ENCODE data around the gene MEIS3. TPM values are rescaled to one million over a fixed set of nuclear protein-coding genes. Genes with fewer than 3 reads are reported as not detected.

MEIS3 gene
- total and polyA plus RNA-seq, 2 donors (not counting 1 experiment from before 2014, with no cell fraction given) = 30.5 to 57.8 TPM

- Histone ChIP-seq H3K4me1 (ENCODE audit: control insufficient read depth, extremely low read depth, insufficient read depth, low read length) (peaks cover 11% of the 10 kb centered on the region), H3K79me2 (ENCODE audit: control insufficient read depth, insufficient read depth, low read length) (no peaks in the 10 kb centered on the region), H3K36me3 (ENCODE audit: control insufficient read depth, insufficient read depth, low read length) (no peaks in the 10 kb centered on the region), H2AFZ (ENCODE audit: low read length) (no peak overlapping the region), H3K4me3 (replicated peaks in 1 of 4; ENCODE audit: control extremely low read depth in 1 of 4, insufficient read depth in 1 of 4, low read depth in 3 of 4, low read length in 4 of 4) (no peak overlapping the region), H3K27me3 (ENCODE audit: control insufficient read depth, insufficient read depth, low read length) (peaks cover 2% of the 10 kb centered on the region), H3K4me2 (ENCODE audit: extremely low read depth, insufficient read depth, low read length) (no peak overlapping the region), H3K27ac (ENCODE audit: insufficient read depth, low read length) (no peak overlapping the region), H3K9me3 (ENCODE audit: control insufficient read depth, insufficient read depth, low read depth, low read length) (no peaks in the 10 kb centered on the region), H4K20me1 (ENCODE audit: control insufficient read depth, extremely low read depth, insufficient read depth, low read length) (no peaks in the 10 kb centered on the region), H3K9ac (ENCODE audit: insufficient read depth, low read length) (no peak overlapping the region)
- DNase-seq (ENCODE audit: low read depth in 2 of 2) = no peak
- TF ChIP-seq CTCF (conservative IDR thresholded peaks at IDR 0.05 in 1 of 2, IDR thresholded peaks at IDR 0.05 in 1 of 2; ENCODE audit: low read depth in 1 of 2, low read length in 2 of 2) = no peak
- TF ChIP-seq EZH2 (IDR thresholded peaks at IDR 0.05; ENCODE audit: low read length, missing control alignments) = no peak
These were observed 13.2 kb upstream of the MEIS3 start for GRCh38 chr19:47432499-47432898.

GRCh38 chr19:47432091-47432490, 12.8 kb upstream of the MEIS3 start:
- H3K4me1 ChIP-seq (ENCODE audit: control insufficient read depth, extremely low read depth, insufficient read depth, low read length) = peaks cover 14% of the 10 kb centered on the region
- H3K9me3 ChIP-seq (ENCODE audit: control insufficient read depth, insufficient read depth, low read depth, low read length) = no peaks in the 10 kb centered on the region
- H4K20me1 ChIP-seq (ENCODE audit: control insufficient read depth, extremely low read depth, insufficient read depth, low read length) = no peaks in the 10 kb centered on the region
- H3K79me2 ChIP-seq (ENCODE audit: control insufficient read depth, insufficient read depth, low read length) = no peaks in the 10 kb centered on the region
- no peak overlapping the region for H3K4me3 ChIP-seq (replicated peaks in 1 of 4; ENCODE audit: control extremely low read depth in 1 of 4, insufficient read depth in 1 of 4, low read depth in 3 of 4, low read length in 4 of 4)
- no peak overlapping the region for H3K4me2 ChIP-seq (ENCODE audit: extremely low read depth, insufficient read depth, low read length)
- no peak overlapping the region for H2AFZ ChIP-seq (ENCODE audit: low read length)
- no peak for DNase-seq (ENCODE audit: low read depth in 2 of 2)
- H3K27ac ChIP-seq (ENCODE audit: insufficient read depth, low read length) = no peak overlapping the region
- no peaks in the 10 kb centered on the region for H3K36me3 ChIP-seq (ENCODE audit: control insufficient read depth, insufficient read depth, low read length)
- no peak overlapping the region for H3K9ac ChIP-seq (ENCODE audit: insufficient read depth, low read length)
- H3K27me3 ChIP-seq (ENCODE audit: control insufficient read depth, insufficient read depth, low read length) = peaks cover 2% of the 10 kb centered on the region
- TF ChIP-seq CTCF (conservative IDR thresholded peaks at IDR 0.05 in 1 of 2, IDR thresholded peaks at IDR 0.05 in 1 of 2; ENCODE audit: low read depth in 1 of 2, low read length in 2 of 2) (no peak), EZH2 (IDR thresholded peaks at IDR 0.05; ENCODE audit: low read length, missing control alignments) (no peak)

GRCh38 chr19:47430041-47430802, 10.9 kb upstream of the MEIS3 start:
- peak overlapping the region; percentile 64 for H3K4me2 ChIP-seq (ENCODE audit: extremely low read depth, insufficient read depth, low read length)
- no peaks in the 10 kb centered on the region for H3K9me3 ChIP-seq (ENCODE audit: control insufficient read depth, insufficient read depth, low read depth, low read length)
- H3K27ac ChIP-seq (ENCODE audit: insufficient read depth, low read length) = no peak overlapping the region
- TF ChIP-seq CTCF (conservative IDR thresholded peaks at IDR 0.05 in 1 of 2, IDR thresholded peaks at IDR 0.05 in 1 of 2; ENCODE audit: low read depth in 1 of 2, low read length in 2 of 2) (peak in 1 of 2 donors; percentile 26), EZH2 (IDR thresholded peaks at IDR 0.05; ENCODE audit: low read length, missing control alignments) (no peak)
- no peak overlapping the region for H3K9ac ChIP-seq (ENCODE audit: insufficient read depth, low read length)
- H2AFZ ChIP-seq (ENCODE audit: low read length) = peak overlapping the region; percentile 52
- H3K4me3 ChIP-seq (replicated peaks in 1 of 4; ENCODE audit: control extremely low read depth in 1 of 4, insufficient read depth in 1 of 4, low read depth in 3 of 4, low read length in 4 of 4) = peak overlapping the region in 1 of 4 experiments; percentile 14
- H3K4me1 ChIP-seq (ENCODE audit: control insufficient read depth, extremely low read depth, insufficient read depth, low read length) = peaks cover 14% of the 10 kb centered on the region
- H3K79me2 ChIP-seq (ENCODE audit: control insufficient read depth, insufficient read depth, low read length) = no peaks in the 10 kb centered on the region
- H4K20me1 ChIP-seq (ENCODE audit: control insufficient read depth, extremely low read depth, insufficient read depth, low read length) = no peaks in the 10 kb centered on the region
- no peaks in the 10 kb centered on the region for H3K27me3 ChIP-seq (ENCODE audit: control insufficient read depth, insufficient read depth, low read length)
- H3K36me3 ChIP-seq (ENCODE audit: control insufficient read depth, insufficient read depth, low read length) = no peaks in the 10 kb centered on the region
- DNase-seq (ENCODE audit: low read depth in 2 of 2) = peak; percentile 36 to 60
